ENCODE data around the gene RTKN2.

RTKN2 gene

DNA sequence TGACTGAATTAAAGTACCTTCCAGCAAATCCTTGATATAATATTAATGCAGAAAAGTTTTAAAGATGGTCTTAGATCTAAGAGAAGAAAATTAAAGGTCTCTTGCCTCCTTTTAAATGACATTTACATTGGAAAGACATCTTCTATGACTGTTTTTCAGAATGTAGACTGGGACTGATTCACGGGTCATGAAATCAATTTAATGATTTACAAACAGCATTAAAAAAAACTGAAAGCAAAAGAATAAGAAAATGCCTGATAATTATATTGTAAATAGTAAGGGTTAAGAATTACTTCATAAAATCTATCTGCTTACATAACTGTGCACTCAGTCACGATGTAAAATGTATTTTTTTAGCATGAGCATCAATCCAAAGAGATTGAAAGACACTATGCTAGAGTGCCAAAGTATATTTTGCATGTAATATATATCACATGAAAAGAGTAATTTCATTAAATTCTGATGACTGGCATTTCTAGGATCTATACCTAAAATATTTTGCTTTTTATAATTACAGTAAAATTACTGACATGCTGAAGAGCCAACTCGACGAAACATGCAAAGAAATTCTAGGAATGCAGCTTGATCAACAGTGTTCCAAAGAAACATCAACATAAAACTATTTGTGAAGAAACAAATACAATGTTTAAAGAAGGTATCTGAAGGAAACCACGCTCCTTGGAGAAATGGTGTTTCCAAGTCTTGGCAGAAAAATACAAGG is 35.1 kb downstream of the RTKN2 start:
- DNase-seq (ENCODE audit: low read depth in 1 of 2, low spot score in 1 of 2) = no peak
- in situ Hi-C loops (cut with HindIII; ENCODE audit: low pct_unique_long_range_greater_than_20kb, low sequenced_read_pairs) = no loop called here
- TF ChIP-seq JUND (IDR thresholded peaks at IDR 0.05; ENCODE audit: low read depth) = no peak

DNA sequence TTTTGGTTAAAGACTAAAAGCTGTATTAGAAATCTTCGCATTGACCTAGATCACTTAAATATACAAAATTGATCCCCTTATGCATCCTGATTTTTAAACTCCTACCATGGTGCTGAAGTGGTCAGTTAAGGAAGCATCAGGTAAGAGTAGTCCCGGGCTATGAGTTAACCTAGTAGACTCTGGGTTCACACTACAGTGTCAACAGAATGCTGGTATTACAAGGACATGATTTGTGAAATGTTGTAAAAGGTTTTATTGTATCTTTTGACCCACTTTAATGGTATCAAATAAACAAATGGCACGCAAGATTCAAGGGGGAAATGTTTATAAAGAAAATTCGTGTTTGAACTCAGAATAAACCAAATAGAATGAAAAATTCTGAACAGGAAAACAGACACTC is 36.8 kb downstream of the RTKN2 start:
- in situ Hi-C loops (cut with HindIII; ENCODE audit: low pct_unique_long_range_greater_than_20kb, low sequenced_read_pairs) = no loop called here
- TF ChIP-seq JUND (IDR thresholded peaks at IDR 0.05; ENCODE audit: low read depth) = no peak
- DNase-seq (ENCODE audit: low read depth in 1 of 2, low spot score in 1 of 2) = no peak

GRCh38 chr10:62231371-62231770 is 37.3 kb downstream of the RTKN2 start:
- in situ Hi-C loops (cut with HindIII; ENCODE audit: low pct_unique_long_range_greater_than_20kb, low sequenced_read_pairs) = no loop called here
- no peak for TF ChIP-seq JUND (IDR thresholded peaks at IDR 0.05; ENCODE audit: low read depth)
- no peak for DNase-seq (ENCODE audit: low read depth in 1 of 2, low spot score in 1 of 2)

- no peak for TF ChIP-seq JUND (IDR thresholded peaks at IDR 0.05; ENCODE audit: low read depth)
- no peak for DNase-seq (ENCODE audit: low read depth in 1 of 2, low spot score in 1 of 2)
- in situ Hi-C loops (cut with HindIII; ENCODE audit: low pct_unique_long_range_greater_than_20kb, low sequenced_read_pairs) = no loop called here
Measured at GRCh38 chr10:62230344-62231121, 38.1 kb downstream of the RTKN2 start.

- no peak for DNase-seq (ENCODE audit: low read depth in 1 of 2, low spot score in 1 of 2)
- in situ Hi-C loops (cut with HindIII; ENCODE audit: low pct_unique_long_range_greater_than_20kb, low sequenced_read_pairs) = no loop called here
Measured at GRCh38 chr10:62225362-62225761, 43.3 kb downstream of the RTKN2 start.

DNA sequence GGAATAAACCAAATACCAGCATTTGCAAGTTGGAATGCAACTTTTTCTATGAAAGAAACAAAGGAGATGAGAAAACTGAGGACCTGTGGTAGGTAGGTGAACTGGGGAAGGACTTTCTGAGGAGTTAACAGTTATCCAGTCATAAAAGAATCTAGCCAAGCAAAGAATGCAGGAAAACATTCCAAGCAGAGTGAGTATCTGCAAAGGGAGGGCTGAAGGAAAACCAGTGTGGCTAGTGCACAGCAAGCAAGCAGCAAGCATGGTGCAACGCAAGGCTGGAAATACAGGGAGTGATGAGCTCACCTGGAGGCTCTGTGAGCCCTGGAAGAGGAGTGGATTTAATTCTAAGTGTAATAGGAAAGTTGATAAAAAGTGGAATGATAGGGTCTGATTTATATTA is 44.0 kb downstream of the RTKN2 start:
- TF ChIP-seq JUND (IDR thresholded peaks at IDR 0.05; ENCODE audit: low read depth) = no peak
- in situ Hi-C loops (cut with HindIII; ENCODE audit: low pct_unique_long_range_greater_than_20kb, low sequenced_read_pairs) = no loop called here
- DNase-seq (ENCODE audit: low read depth in 1 of 2, low spot score in 1 of 2) = peak; percentile 43 to 80

More at GRCh38 chr10:62225362-62225761, 43.3 kb downstream of the RTKN2 start:
- TF ChIP-seq JUND (IDR thresholded peaks at IDR 0.05; ENCODE audit: low read depth) = no peak

DNA sequence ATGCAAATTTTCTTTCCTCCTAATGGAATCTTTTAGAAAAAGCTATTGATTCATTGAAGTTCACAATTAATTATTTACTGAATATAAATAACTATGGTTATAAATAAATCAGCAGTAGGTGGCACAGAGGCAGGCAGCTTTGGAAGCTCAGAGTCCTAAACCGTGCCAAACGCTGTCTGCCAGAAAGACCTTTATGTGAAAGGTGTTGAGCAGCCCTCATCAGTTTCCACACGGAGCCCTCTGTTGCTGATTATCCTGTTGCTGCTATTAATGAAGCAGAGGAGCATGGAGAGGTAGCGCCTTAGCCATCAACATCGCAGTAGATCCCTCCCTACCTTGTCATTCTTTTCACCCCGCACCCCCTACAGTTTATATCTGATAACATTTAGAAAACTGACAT is 51.0 kb downstream of the RTKN2 start:
- in situ Hi-C loops (cut with HindIII; ENCODE audit: low pct_unique_long_range_greater_than_20kb, low sequenced_read_pairs) = no loop called here
- TF ChIP-seq JUND (IDR thresholded peaks at IDR 0.05; ENCODE audit: low read depth) = no peak
- DNase-seq (ENCODE audit: low read depth in 1 of 2, low spot score in 1 of 2) = no peak

GRCh38 chr10:62214364-62214874 is 54.2 kb downstream of the RTKN2 start:
- in situ Hi-C loops (cut with HindIII; ENCODE audit: low pct_unique_long_range_greater_than_20kb, low sequenced_read_pairs) = no loop called here
- no peak for TF ChIP-seq JUND (IDR thresholded peaks at IDR 0.05; ENCODE audit: low read depth)
- no peak for DNase-seq (ENCODE audit: low read depth in 1 of 2, low spot score in 1 of 2)

GRCh38 chr10:62205750-62206399 is 62.8 kb downstream of the RTKN2 start:
- no peak for TF ChIP-seq JUND (IDR thresholded peaks at IDR 0.05; ENCODE audit: low read depth)
- DNase-seq (ENCODE audit: low read depth in 1 of 2, low spot score in 1 of 2) = no peak
- in situ Hi-C loops (cut with HindIII; ENCODE audit: low pct_unique_long_range_greater_than_20kb, low sequenced_read_pairs) = no loop called here

DNA sequence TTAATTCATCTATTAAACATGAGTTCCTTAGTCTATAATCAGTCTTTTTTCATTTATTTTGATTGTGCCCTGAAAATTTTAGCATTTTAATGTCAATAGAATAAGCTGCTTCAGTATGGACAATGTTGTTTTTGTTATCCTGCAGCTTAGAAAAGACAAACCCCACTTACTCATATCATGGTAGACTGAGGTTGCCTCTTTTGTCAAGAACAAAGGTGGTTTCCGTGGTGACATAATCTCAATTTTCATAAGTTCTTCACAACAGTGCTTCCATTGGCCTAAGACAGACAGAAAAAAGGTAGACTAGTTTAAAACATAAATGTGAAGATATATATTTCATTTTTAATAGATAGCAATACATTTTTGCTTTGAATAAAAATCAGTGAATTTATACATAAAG is 69.1 kb downstream of the RTKN2 start:
- no peak for TF ChIP-seq JUND (IDR thresholded peaks at IDR 0.05; ENCODE audit: low read depth)
- no peak for DNase-seq (ENCODE audit: low read depth in 1 of 2, low spot score in 1 of 2)
- in situ Hi-C loops (cut with HindIII; ENCODE audit: low pct_unique_long_range_greater_than_20kb, low sequenced_read_pairs) = no loop called here

DNA sequence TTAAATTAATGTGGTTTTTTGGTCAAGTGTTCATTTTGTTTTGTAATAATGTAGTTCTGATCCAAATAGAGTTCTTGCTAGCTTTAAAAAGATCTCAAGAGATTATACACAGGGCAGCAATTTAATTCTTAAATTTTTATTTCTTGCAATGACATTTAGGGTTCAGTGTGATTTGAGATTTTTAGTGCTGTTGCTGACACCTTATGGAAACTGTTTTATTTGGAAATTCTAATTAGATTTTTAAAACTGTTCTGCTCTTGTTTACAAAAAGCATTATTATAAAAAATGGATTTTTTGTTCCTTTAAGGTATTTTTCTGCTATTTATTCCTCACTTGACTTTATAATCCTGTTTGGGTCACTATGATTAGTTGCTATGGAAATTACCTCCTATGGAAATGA is 72.1 kb downstream of the RTKN2 start:
- in situ Hi-C loops (cut with HindIII; ENCODE audit: low pct_unique_long_range_greater_than_20kb, low sequenced_read_pairs) = no loop called here
- TF ChIP-seq JUND (IDR thresholded peaks at IDR 0.05; ENCODE audit: low read depth) = no peak
- no peak for DNase-seq (ENCODE audit: low read depth in 1 of 2, low spot score in 1 of 2)

- in situ Hi-C loops (cut with HindIII; ENCODE audit: low pct_unique_long_range_greater_than_20kb, low sequenced_read_pairs) = no loop called here
- TF ChIP-seq JUND (IDR thresholded peaks at IDR 0.05; ENCODE audit: low read depth) = no peak
- no peak for DNase-seq (ENCODE audit: low read depth in 1 of 2, low spot score in 1 of 2)
Measured at GRCh38 chr10:62195675-62195926, 73.0 kb downstream of the RTKN2 start.

All from T47D (cell line).